Stimulated activated naive CD8-positive, alpha-beta T cell treated with anti-CD3 and anti-CD28 coated beads, Interleukin-15, Interleukin-2, amounts not matched to agents 100 U/mL and 50 U/mL, for 24 hours (primary cell): ENCODE results near the gene FTCD.
"Not testable (repeated sequence)": the region's sequence is repeated elsewhere in the genome, so short reads cannot be mapped to it uniquely, and the experiment has no call there.

Experiments
- ATAC-seq: fragments of 150-1000 bp; cut with Tn5 transposase; one replicate; pipeline ENCODE4 v1.10.0; 2021
- DNase-seq: peaks from one replicate; pipeline ENCODE4 v3.0.0; 2021

The FTCD gene

GRCh38 chr21:46154155-46154954, 1.0 kb downstream of the FTCD start:
- DNase-seq, result peak; percentile 3
- ATAC-seq, result no peak

GRCh38 chr21:46153247-46154154, 1.9 kb downstream of the FTCD start:
- DNase-seq (peak; percentile 72), ATAC-seq (peak; percentile 39)

GRCh38 chr21:46152927-46153246, 2.5 kb downstream of the FTCD start:
- ATAC-seq, result no peak
- DNase-seq, result peak; percentile 2

GRCh38 chr21:46151989-46152926, 3.1 kb downstream of the FTCD start:
- DNase-seq (peak; percentile 0), ATAC-seq (no peak)

GRCh38 chr21:46151261-46151988, 4.0 kb downstream of the FTCD start:
- no peak for ATAC-seq

GRCh38 chr21:46150491-46151121, 4.8 kb downstream of the FTCD start:
- ATAC-seq (no peak), DNase-seq (peak; percentile 0)

More at GRCh38 chr21:46151261-46151988, 4.0 kb downstream of the FTCD start:
- peak; percentile 1 for DNase-seq

- no peak for DNase-seq
- no peak for ATAC-seq
Measured at GRCh38 chr21:46150073-46150472, 5.3 kb downstream of the FTCD start.

GRCh38 chr21:46149205-46149901, 6.0 kb downstream of the FTCD start:
- no peak for DNase-seq
- no peak for ATAC-seq

GRCh38 chr21:46148106-46148505, 7.3 kb downstream of the FTCD start:
- ATAC-seq (no peak), DNase-seq (no peak)

- not testable (repeated sequence) for ATAC-seq
- peak; percentile 61 for DNase-seq
Measured at GRCh38 chr21:46147429-46147828, 8.0 kb downstream of the FTCD start.

- no peak for ATAC-seq
- DNase-seq, result no peak
Measured at GRCh38 chr21:46146856-46147255, 8.5 kb downstream of the FTCD start.

- ATAC-seq, result no peak
- no peak for DNase-seq
Measured at GRCh38 chr21:46145840-46146691, 9.3 kb downstream of the FTCD start.

- no peak for DNase-seq
- no peak for ATAC-seq
Measured at GRCh38 chr21:46145159-46145839, 10.1 kb downstream of the FTCD start.

GRCh38 chr21:46144464-46145070, 10.8 kb downstream of the FTCD start:
- peak; percentile 24 for DNase-seq
- no peak for ATAC-seq

GRCh38 chr21:46142582-46143473, 12.6 kb downstream of the FTCD start:
- DNase-seq (peak; percentile 43), ATAC-seq (no peak)

- ATAC-seq (no peak), DNase-seq (no peak)
Measured at GRCh38 chr21:46141767-46142581, 13.4 kb downstream of the FTCD start.
